GM12892 (cell line): ENCODE measurements around the gene DRG2.

ENCODE experiments used
- POLR2A ChIP-seq: IDR thresholded peaks from 2 replicates; pipeline ENCODE4 v1.6.1; 2011; ENCODE audit warnings: low read depth, low read length, control low read depth
- POLR2AphosphoS5 ChIP-seq: IDR thresholded peaks from 2 replicates; pipeline ENCODE4 v1.6.1; 2011; ENCODE audit warnings: low read depth, low read length, control low read depth
- TAF1 ChIP-seq: IDR thresholded peaks from 2 replicates; pipeline ENCODE4 v1.6.1; 2011; ENCODE audit warnings: low read depth, mild to moderate bottlenecking, control low read depth, low read length, borderline replicate concordance

- TF ChIP-seq POLR2A (no peak), POLR2AphosphoS5 (no peak), TAF1 (no peak)
Observed at GRCh38 chr17:18138065-18138749, 50.5 kb downstream of the DRG2 start.
